HG03354 (cell line): ENCODE results near the gene AKAP8L.
"Not testable (repeated sequence)": the region's sequence is repeated elsewhere in the genome, so short reads cannot be mapped to it uniquely, and the experiment has no call there.

Experiments used
- ATAC-seq: cut with Tn5 transposase; IDR thresholded peaks from one replicate; pipeline ENCODE4 v1.9.1; 2021; ENCODE audit warnings: mild to moderate bottlenecking; ENCODE audit not compliant: unreplicated experiment, poor library complexity, severe bottlenecking

Gene AKAP8L

DNA sequence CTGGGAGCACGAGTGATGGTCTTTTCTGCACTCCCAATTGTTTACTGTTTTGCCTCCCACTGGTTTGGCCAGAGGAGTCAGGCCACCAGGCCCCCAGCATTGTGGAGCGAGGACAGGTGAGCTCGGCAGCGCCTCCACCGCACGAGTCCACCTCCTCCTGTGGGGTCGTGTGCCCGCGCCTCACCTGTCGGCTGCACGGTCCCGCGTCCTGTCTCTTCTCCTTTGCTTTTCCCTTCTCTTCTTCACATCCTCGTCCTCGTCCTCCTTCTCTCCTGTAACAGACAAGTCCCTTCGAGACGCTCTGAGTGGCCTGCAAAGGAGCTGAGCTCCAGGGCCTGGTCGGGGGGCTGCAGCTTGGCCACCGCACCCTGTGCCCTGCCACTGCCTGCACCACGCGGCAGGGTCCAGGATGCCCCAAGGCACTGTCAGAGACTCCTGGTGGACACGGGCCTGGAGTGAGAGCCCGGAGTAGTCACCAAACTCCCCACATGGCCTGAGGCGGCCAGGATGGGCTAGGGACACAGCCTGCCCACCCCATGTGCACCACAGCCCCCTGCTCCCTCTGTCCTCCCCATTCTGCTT is 50.6 kb downstream of the AKAP8L start:
- ATAC-seq, result no peak

DNA sequence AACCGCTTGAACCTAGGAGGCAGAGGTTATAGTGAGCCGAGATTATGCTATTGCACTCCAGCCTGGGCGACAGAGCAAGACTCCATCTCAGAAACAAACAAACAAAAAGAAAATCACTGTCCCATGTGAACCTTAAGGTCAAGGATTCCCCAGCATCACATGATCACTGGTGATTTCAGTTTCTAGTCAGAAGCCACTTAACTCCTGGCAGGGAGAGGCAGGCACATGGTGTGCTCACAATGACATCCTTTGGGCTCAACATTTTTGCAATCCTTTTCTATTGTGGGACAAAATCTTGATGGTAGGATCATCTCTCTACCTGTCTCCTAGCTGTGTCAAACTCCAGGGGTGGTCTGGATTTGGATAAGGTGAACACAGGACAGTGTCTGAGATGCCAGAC is 51.3 kb downstream of the AKAP8L start:
- no peak for ATAC-seq

GRCh38 chr19:15365264-15365663 is 53.5 kb downstream of the AKAP8L start:
- ATAC-seq, result no peak

DNA sequence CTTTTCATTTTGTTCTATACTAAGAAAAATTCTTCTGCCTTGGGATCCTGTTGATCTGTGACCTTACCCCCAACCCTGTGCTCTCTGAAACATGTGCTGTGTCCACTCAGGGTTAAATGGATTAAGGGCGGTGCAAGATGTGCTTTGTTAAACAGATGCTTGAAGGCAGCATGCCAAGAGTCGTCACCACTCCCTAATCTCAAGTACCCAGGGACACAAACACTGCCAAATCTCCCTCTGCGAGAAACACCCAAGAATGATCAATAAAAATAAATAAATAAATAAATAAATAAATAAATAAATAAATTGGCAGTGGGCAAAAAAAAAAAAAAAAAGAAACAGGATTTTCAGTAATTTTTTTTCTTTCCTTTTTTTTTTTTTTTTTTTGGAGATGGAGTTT is 55.0 kb downstream of the AKAP8L start:
- not testable (repeated sequence) for ATAC-seq

- ATAC-seq, result not testable (repeated sequence)
Observed at GRCh38 chr19:15363048-15363447, 55.7 kb downstream of the AKAP8L start.

- not testable (repeated sequence) for ATAC-seq
Observed at GRCh38 chr19:15360015-15360414, 58.8 kb downstream of the AKAP8L start.

DNA sequence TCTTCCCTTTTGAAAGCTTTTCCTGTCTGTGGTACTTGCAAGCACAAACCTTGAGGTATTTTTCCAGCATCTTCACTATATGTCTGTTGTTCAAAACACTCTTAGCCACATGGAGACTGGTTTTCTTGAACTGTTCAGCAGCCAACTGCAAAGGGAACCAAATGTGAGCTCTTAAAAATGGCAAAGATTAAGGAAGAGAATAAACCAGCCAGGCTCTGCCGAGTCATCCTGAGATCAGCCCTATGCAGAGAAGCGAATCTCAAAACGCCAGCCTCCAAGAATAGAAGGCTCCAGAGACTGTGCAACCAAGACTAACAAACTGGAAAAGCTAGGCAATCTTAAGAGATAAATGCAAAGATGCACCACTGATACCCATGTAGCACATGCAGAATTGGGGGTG is 59.9 kb downstream of the AKAP8L start:
- no peak for ATAC-seq

DNA sequence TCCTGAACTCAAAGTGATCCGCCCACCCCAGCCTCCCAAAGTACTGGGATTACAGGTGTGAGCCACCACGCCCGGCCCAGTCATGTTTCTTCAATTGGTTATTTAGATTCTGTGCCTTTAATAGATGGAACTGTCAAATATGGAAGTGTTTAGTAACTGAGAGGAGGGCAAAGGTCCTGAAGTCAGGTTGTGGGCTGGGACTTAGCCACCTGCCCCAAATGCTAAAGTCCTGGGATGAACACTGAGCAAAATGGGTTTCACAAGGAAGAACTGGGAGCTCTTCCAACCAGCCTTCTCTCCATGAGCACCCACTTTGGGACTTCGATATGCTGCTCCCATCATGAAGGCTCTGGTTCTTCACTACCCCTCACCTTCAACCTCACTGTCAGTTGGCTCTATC is 60.9 kb downstream of the AKAP8L start:
- no peak for ATAC-seq

GRCh38 chr19:15354566-15355296 is 64.1 kb downstream of the AKAP8L start:
- no peak for ATAC-seq

- no peak for ATAC-seq
Observed at GRCh38 chr19:15353908-15354307, 64.9 kb downstream of the AKAP8L start.

- not testable (repeated sequence) for ATAC-seq
Observed at GRCh38 chr19:15352535-15352934, 66.3 kb downstream of the AKAP8L start.

- not testable (repeated sequence) for ATAC-seq
Observed at GRCh38 chr19:15341328-15341727, 77.5 kb downstream of the AKAP8L start.

DNA sequence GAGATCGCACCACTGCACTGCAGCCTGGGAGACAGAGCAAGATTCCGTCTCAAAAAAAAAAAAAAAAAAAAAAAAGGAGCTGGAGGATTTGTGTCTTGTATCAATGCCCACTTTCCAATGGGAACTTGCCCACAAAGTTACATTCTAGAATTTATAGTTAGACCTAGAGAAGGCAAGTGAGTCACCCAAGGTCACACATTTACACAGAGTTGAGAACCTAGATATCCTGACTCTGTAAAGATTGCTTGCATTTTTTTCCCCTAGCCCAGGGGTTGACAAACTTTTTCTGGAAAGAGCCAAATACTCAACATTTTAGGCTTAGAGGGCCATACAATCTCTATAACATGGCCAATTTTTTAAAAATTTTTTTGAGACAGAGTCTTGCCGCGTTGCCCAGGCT is 78.7 kb downstream of the AKAP8L start:
- no peak for ATAC-seq

- no peak for ATAC-seq
Observed at GRCh38 chr19:15337202-15337601, 81.6 kb downstream of the AKAP8L start.

GRCh38 chr19:15335992-15336391 is 82.8 kb downstream of the AKAP8L start:
- ATAC-seq, result not testable (repeated sequence)

- peak; percentile 60 for ATAC-seq
Observed at GRCh38 chr19:15332311-15332996, 86.3 kb downstream of the AKAP8L start, which contains the start of gene BRD4. BRD4 (minus strand) TSS chr19:15332539; CDS start chr19:15273099, 59,440 bp downstream.

DNA sequence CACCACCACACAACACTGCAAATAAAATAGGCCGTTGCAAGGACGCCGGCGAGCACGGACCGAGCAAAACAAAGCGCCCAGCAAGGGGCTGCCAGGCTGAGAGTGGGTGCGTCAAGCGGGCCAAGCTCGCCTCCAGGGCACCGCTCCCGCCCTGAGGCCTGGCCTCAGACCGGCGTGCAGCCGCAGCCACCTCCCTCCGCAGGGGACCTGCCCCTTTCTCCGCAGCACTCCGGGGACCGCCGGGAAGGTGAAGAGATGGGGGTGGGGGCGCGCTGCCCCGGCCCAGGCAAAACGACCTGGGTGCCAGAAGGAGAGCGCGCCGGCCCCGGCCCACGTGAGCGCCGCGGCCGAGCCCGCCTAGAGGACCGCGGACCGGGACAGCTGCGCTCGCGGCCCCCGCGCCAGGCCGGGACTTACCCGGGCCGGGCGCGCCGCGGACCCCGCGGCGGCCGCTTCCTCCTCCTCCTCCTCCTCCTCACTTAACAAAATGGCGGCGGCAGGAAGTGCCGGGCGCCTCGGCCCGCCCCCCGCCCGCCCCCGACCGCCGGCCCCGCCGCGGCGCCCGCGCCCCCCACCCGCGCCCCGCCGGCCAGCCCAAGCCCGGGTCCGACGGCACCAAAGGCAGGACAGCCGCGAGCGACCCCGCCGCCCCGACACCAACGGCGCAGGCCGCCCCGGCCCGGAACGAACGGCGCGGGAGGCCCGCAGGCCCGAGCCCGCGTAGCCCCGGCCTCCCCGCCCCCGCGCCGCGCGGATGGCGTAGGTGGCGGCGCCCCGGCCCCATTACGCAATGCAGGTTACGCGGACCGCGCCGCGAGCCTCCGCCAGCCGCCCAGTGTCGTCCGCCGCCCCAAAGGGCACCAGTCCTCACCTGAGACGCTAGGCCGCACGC is 87.1 kb downstream of the AKAP8L start:
- ATAC-seq, result peak; percentile 33

GRCh38 chr19:15330801-15331418 is 87.9 kb downstream of the AKAP8L start:
- no peak for ATAC-seq
